ENCODE measurements around the gene CFAP20DC. TPM values are rescaled to one million over a fixed set of nuclear protein-coding genes. Genes with fewer than 3 reads are reported as not detected.

Gene CFAP20DC
- polyA plus RNA-seq, 2 of the 4 experiments (the other 2 are of a cell fraction), result 2.5 to 6.0 TPM

DNA sequence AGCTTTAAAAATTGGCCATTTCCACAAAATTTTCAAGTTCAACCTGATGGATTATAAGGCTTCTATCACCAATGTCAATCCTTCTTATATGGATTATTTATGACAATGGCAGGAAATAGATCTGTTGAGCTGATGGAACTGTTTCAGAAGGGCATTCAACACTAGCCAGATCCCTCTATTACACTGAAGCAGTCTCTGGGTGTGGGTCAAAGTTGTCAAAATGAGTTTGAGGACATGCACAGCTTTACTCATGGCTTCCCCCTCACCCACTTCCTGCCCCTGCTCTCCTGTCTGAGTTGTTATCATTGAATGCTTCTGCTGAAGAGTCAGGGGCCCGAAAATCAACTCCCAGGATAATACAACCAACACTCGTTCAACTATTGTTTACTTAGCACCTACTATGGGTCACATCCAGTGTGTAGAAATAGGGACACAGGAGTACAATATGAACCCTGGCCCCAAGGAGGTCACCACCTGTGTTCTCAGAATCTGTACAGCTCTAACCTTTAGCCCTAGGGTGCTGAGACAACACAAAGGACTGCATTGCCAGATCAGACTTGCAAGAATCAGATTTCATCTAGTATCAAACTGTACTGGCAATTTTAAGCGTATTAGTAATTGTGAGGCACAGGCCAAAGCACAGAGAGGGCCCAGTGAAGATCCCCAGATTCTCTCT, 341.6 kb downstream of the CFAP20DC start:
- no peaks in the 10 kb centered on the region for H3K9me3 ChIP-seq
- ATAC-seq (no peak), DNase-seq (ENCODE audit: low read depth in 1 of 2, low spot score in 1 of 2) (no peak), FAIRE-seq (no peak)
- CTCF ChIA-PET, result no interaction called here
- H3K27ac ChIP-seq, result no peak overlapping the region
- POLR2A ChIA-PET, result no interaction called here
- no peak overlapping the region for H3K4me2 ChIP-seq
- WGBS (ENCODE audit: missing lambda C conversion rate), result 23% methylated on average over 3 of the region's 3 CpGs
- H3K4me1 ChIP-seq, result no peaks in the 10 kb centered on the region
- H3K4me3 ChIP-seq, result no peak overlapping the region
- TF ChIP-seq POLR2A (IDR thresholded peaks at IDR 0.05; ENCODE audit: low read length) (no peak), EP300 (IDR thresholded peaks at IDR 0.05) (no peak), RNF2 (IDR thresholded peaks at IDR 0.05; ENCODE audit: borderline replicate concordance, low read depth) (no peak)
- TF ChIP-seq, protein P1, sequence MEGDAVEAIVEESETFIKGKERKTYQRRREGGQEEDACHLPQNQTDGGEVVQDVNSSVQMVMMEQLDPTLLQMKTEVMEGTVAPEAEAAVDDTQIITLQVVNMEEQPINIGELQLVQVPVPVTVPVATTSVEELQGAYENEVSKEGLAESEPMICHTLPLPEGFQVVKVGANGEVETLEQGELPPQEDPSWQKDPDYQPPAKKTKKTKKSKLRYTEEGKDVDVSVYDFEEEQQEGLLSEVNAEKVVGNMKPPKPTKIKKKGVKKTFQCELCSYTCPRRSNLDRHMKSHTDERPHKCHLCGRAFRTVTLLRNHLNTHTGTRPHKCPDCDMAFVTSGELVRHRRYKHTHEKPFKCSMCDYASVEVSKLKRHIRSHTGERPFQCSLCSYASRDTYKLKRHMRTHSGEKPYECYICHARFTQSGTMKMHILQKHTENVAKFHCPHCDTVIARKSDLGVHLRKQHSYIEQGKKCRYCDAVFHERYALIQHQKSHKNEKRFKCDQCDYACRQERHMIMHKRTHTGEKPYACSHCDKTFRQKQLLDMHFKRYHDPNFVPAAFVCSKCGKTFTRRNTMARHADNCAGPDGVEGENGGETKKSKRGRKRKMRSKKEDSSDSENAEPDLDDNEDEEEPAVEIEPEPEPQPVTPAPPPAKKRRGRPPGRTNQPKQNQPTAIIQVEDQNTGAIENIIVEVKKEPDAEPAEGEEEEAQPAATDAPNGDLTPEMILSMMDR (IDR thresholded peaks at IDR 0.05), result no peak
- TF ChIP-seq, protein P2, sequence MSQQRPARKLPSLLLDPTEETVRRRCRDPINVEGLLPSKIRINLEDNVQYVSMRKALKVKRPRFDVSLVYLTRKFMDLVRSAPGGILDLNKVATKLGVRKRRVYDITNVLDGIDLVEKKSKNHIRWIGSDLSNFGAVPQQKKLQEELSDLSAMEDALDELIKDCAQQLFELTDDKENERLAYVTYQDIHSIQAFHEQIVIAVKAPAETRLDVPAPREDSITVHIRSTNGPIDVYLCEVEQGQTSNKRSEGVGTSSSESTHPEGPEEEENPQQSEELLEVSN (IDR thresholded peaks at IDR 0.05; ENCODE audit: borderline replicate concordance, low read depth), result no peak

DNA sequence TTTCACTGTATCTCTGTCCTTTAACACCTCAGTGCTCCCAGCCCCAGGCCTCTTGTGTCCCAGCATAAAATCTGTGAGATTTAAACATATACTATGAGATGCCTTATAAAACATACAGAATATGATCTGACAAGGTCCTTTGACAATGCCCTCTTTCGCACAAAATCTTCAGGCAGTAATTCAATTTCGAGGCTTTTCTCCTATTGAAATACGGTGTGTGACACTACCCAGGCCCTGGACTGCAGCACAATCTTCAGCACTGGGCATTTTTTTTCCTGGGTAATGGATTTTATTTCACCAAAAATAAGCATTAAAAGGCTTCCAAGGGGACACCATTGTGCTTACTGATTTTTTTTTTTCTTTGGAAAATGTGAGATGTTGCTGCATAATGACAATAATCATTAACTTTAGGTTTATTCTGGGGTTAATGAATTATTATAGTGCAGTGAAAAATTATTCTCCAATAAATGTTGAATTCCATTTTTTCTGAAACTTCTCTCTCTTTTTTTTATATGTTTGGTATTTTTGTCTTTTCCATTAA, 342.4 kb downstream of the CFAP20DC start:
- Histone ChIP-seq H3K4me1 (no peaks in the 10 kb centered on the region), H3K4me2 (no peak overlapping the region), H3K4me3 (no peak overlapping the region), H3K27ac (no peak overlapping the region), H3K9me3 (no peaks in the 10 kb centered on the region)
- no peak for FAIRE-seq
- ChIA-PET CTCF (no interaction called here), POLR2A (no interaction called here)
- DNase-seq (ENCODE audit: low read depth in 1 of 2, low spot score in 1 of 2), result no peak
- WGBS (ENCODE audit: missing lambda C conversion rate), result 37% methylated on average over 3 of the region's 3 CpGs
- TF ChIP-seq NPAS2 (CRISPR knock-in tag; IDR thresholded peaks at IDR 0.05; ENCODE audit: borderline replicate concordance) (no peak), POLR2A (IDR thresholded peaks at IDR 0.05; ENCODE audit: low read length) (no peak), HOXB13 (CRISPR knock-in tag; IDR thresholded peaks at IDR 0.05; ENCODE audit: low read depth) (no peak), KDM1A (IDR thresholded peaks at IDR 0.05; ENCODE audit: low read depth) (no peak), NFE2L2 (conservative IDR thresholded peaks at IDR 0.05; ENCODE audit: low read length) (no peak), JUNB (IDR thresholded peaks at IDR 0.05) (no peak), RFX5 (IDR thresholded peaks at IDR 0.05) (no peak)
- TF ChIP-seq, protein P3, sequence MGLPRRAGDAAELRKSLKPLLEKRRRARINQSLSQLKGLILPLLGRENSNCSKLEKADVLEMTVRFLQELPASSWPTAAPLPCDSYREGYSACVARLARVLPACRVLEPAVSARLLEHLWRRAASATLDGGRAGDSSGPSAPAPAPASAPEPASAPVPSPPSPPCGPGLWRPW (IDR thresholded peaks at IDR 0.05), result no peak
- no peak for ATAC-seq

DNA sequence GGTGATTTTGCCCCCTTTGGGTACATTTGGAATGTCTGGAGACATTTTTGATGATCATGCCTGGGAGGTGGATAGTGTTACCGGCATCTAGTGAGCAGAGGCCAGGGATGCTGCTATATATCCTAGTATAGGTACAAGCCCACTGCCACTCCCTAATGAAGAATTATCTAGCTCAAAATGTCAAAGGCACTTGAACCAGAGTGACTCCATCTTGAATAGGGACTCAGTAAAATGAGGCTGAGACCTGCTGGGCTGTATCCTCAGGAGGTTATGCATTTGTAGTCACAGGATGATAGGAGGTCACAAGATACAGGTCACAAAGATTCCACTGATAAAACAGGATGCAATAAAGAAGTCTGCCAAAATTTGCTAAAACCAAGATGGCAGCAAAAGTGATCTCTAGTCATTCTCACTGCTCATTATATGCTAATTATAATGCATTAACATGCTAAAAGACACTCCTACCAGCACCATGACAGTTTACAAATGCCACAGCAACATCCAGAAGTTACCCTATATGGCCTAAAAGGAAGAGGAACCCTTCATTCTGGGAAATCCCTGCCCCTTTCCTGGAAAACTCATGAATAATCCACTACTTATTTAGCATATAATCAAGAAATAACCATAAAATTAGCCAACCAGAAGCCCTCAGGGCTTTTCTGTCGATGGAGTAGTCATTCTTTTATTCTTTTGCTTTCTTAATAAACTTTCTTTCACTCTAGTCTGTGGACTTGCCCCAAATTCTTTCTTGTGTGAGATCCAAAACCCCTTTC, 343.2 kb downstream of the CFAP20DC start:
- no peak for DNase-seq (ENCODE audit: low read depth in 1 of 2, low spot score in 1 of 2)
- POLR2A ChIA-PET, result no interaction called here
- 0% methylated on average over 1 of the region's 2 CpGs for WGBS (ENCODE audit: missing lambda C conversion rate)
- H3K4me2 ChIP-seq, result no peak overlapping the region
- no peaks in the 10 kb centered on the region for H3K9me3 ChIP-seq
- ATAC-seq, result no peak
- CTCF ChIA-PET, result no interaction called here
- H3K27ac ChIP-seq, result no peak overlapping the region
- TF ChIP-seq, protein P3 (IDR thresholded peaks at IDR 0.05), result no peak
- TF ChIP-seq SREBF2 (IDR thresholded peaks at IDR 0.05) (no peak), GATA3 (IDR thresholded peaks at IDR 0.05; ENCODE audit: borderline replicate concordance) (no peak), HOXA7 (CRISPR knock-in tag; IDR thresholded peaks at IDR 0.05) (no peak)
- no peak for FAIRE-seq
- H3K4me3 ChIP-seq, result no peak overlapping the region
- H3K4me1 ChIP-seq, result no peaks in the 10 kb centered on the region

DNA sequence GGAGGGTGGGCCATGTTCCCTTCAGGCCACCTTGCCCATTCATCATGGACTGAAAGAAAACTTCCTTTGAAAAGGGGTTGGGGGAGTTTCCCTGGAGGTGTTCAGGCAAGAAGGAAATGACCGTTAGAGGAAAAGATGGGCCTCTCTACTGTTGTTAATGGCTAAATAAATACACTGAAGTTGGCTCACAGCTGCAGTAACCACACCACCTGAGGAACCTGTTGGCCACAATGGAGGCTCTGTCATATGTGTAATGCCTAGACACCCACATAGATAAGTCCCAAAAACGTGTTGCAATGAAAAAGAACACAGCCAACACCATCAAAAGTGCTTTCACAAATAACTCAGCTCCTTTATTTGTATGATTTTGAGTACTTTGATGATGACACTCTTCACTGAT, 345.1 kb downstream of the CFAP20DC start:
- no peak overlapping the region for H3K4me3 ChIP-seq
- ATAC-seq (no peak), DNase-seq (ENCODE audit: low read depth in 1 of 2, low spot score in 1 of 2) (no peak), FAIRE-seq (no peak)
- whole genome bisulfite sequencing (ENCODE audit: missing lambda C conversion rate), result 0% methylated on average over 2 of the region's 2 CpGs
- ChIA-PET POLR2A (no interaction called here), CTCF (no interaction called here)
- H3K4me2 ChIP-seq, result no peak overlapping the region
- no peaks in the 10 kb centered on the region for H3K9me3 ChIP-seq
- H3K4me1 ChIP-seq, result no peaks in the 10 kb centered on the region
- no peak overlapping the region for H3K27ac ChIP-seq
- TF ChIP-seq HOXA7 (CRISPR knock-in tag; IDR thresholded peaks at IDR 0.05) (no peak), CBX8 (IDR thresholded peaks at IDR 0.05) (no peak), FOXS1 (CRISPR knock-in tag; IDR thresholded peaks at IDR 0.05) (no peak), EHMT2 (IDR thresholded peaks at IDR 0.05; ENCODE audit: low read depth) (no peak), HOXB5 (CRISPR knock-in tag; IDR thresholded peaks at IDR 0.05) (no peak), RARB (CRISPR knock-in tag; IDR thresholded peaks at IDR 0.05) (no peak), EP300 (IDR thresholded peaks at IDR 0.05) (no peak), TP53 (CRISPR knock-in tag; IDR thresholded peaks at IDR 0.05) (no peak), FOSB (CRISPR knock-in tag; IDR thresholded peaks at IDR 0.05) (no peak), SMC3 (IDR thresholded peaks at IDR 0.05) (no peak)
- TF ChIP-seq, protein P3 (IDR thresholded peaks at IDR 0.05), result no peak
- TF ChIP-seq, protein P4, sequence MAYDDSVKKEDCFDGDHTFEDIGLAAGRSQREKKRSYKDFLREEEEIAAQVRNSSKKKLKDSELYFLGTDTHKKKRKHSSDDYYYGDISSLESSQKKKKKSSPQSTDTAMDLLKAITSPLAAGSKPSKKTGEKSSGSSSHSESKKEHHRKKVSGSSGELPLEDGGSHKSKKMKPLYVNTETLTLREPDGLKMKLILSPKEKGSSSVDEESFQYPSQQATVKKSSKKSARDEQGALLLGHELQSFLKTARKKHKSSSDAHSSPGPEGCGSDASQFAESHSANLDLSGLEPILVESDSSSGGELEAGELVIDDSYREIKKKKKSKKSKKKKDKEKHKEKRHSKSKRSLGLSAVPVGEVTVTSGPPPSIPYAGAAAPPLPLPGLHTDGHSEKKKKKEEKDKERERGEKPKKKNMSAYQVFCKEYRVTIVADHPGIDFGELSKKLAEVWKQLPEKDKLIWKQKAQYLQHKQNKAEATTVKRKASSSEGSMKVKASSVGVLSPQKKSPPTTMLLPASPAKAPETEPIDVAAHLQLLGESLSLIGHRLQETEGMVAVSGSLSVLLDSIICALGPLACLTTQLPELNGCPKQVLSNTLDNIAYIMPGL (CRISPR knock-in tag; IDR thresholded peaks at IDR 0.05; ENCODE audit: borderline replicate concordance), result no peak
- TF ChIP-seq, protein P5, sequence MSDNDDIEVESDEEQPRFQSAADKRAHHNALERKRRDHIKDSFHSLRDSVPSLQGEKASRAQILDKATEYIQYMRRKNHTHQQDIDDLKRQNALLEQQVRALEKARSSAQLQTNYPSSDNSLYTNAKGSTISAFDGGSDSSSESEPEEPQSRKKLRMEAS (IDR thresholded peaks at IDR 0.05), result no peak

Data from A549 (cell line).